T-helper 1 cell treated with Interleukin-12 subunit alpha and Interleukin-12 subunit beta and Interleukin-4 antibody, amounts not matched to agents 30 μg/mL and 1 μg/mL, for 36 hours (primary cell): ENCODE measurements around the gene NUP58.
"Not testable (repeated sequence)": the region's sequence is repeated elsewhere in the genome, so short reads cannot be mapped to it uniquely, and the experiment has no call there.

ENCODE experiments used
- H3K27ac Mint-ChIP-seq: one replicate; pipeline ENCODE4 v1.8.0; 2021; ENCODE audit warnings: mild to moderate bottlenecking, mixed read lengths
- H3K27me3 Mint-ChIP-seq: one replicate; pipeline ENCODE4 v1.8.0; 2021; ENCODE audit warnings: low read depth, mixed read lengths
- H3K36me3 Mint-ChIP-seq: one replicate; pipeline ENCODE4 v1.8.0; 2021; ENCODE audit warnings: low read depth, mixed read lengths
- H3K4me1 Mint-ChIP-seq: one replicate; pipeline ENCODE4 v1.8.0; 2021; ENCODE audit warnings: low read depth, mixed read lengths
- H3K4me3 Mint-ChIP-seq: one replicate; pipeline ENCODE4 v1.8.0; 2021; ENCODE audit warnings: mild to moderate bottlenecking, moderate library complexity, mixed read lengths
- H3K9me3 Mint-ChIP-seq: one replicate; pipeline ENCODE4 v1.8.0; 2021; ENCODE audit warnings: mixed read lengths

The NUP58 gene

DNA sequence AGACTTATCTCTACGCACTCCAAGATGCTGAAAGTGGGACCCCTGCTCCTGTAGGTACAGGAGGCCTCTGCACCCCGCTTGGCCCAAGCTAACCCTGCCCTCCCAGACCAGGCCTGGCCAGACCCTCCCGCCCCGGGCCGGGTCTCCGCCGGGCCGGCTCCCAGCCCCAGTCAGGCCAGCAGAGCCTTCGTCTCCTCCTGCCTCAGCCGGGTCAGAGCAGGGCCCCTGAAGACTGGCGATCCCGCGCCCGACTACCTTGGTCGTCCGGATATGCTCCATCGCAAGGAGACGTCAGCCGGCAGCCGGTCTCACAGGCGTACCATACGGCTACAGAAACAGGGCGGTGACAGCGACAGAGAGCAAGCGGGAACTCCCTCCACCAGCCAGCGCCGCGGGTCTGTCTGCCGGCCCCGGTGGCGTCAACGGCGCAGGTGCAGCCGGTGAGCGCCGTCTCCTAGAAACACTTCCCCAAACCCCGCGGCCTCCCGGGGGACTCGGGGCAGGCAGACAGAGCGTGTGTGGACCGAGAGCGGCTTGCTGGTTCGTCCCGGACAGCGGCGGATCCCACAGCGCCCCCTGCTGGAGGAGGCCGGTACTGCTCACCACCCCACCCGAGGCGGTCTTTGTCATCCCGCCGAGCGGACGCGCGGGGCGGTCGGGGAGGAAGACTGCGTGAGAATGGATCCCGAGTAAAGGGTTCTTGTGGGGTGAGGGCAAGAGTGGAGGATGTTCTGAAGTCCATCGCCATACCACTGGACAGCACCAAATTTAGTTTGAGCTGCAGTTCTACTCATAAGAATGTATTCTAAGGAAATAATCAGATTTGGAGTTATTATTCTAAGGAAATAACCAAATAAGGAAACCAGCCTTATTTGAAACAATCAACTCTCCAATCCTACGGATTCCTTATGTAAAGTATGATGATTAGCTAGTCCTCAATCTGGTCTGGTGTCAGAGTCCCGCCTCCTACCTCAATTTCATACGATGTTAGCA lies 14.2 kb upstream of the NUP58 start, which contains the start of gene MTMR6:
TSS of gene MTMR6 (minus strand) at position 520 of the 993 bp plus-strand sequence. CDS start at position 279, 241 bp downstream.
- Mint-ChIP-seq H3K4me3 (peak within 1 kb of the TSS; percentile 92), H3K27me3 (peaks cover 24% of the 10 kb centered on the region), H3K36me3 (peaks cover 8% of the 10 kb centered on the region), H3K27ac (peak within 1 kb of the TSS; percentile 95), H3K9me3 (no peaks in the 10 kb centered on the region), H3K4me1 (peaks cover 40% of the 10 kb centered on the region)

DNA sequence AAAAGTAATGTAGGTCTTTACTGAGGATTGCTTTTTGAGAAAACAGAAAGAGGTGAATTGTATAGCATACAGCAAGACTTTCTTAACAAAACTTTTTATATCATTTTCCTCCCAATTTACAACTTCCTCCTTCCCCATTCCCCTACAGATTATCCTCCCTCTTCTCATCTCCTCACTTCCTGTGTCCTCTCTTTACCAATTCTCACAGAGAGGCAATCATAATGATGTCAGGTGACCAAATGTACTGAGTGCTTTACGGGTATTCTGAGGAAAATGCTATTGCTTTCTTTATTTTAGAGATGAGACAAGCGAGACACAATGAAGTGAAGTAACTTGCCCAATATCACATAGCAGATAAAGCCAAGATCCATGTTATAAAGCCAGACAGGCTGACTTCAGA lies 12.5 kb upstream of the NUP58 start:
- Mint-ChIP-seq H3K9me3 (no peaks in the 10 kb centered on the region), H3K4me1 (peaks cover 27% of the 10 kb centered on the region), H3K36me3 (peaks cover 4% of the 10 kb centered on the region), H3K27ac (no peak overlapping the region), H3K4me3 (no peak overlapping the region), H3K27me3 (peaks cover 24% of the 10 kb centered on the region)

DNA sequence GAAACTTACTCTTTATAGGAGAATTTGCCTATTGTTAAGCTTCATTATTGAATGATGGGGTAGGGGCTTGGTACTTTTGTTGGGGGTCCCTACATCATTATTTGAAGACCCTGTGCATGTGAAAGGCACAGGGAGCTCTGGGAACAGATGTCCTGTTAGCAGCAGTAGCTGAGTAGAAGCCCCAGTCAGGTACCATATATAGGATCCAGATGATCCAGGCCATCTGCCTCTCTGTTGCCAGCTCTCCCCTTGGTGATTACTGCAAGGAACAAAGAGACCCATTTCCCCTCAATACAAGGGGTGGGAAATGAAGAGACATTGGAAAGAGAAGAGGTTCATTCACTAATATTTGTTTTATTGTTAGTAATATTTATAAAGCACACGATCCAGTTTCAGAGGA lies 9.7 kb upstream of the NUP58 start:
- H3K4me1 Mint-ChIP-seq = peaks cover 11% of the 10 kb centered on the region
- H3K4me3 Mint-ChIP-seq = no peak overlapping the region
- no peak overlapping the region for H3K27ac Mint-ChIP-seq
- H3K9me3 Mint-ChIP-seq = no peaks in the 10 kb centered on the region
- peaks cover 38% of the 10 kb centered on the region for H3K27me3 Mint-ChIP-seq
- H3K36me3 Mint-ChIP-seq = no peaks in the 10 kb centered on the region

DNA sequence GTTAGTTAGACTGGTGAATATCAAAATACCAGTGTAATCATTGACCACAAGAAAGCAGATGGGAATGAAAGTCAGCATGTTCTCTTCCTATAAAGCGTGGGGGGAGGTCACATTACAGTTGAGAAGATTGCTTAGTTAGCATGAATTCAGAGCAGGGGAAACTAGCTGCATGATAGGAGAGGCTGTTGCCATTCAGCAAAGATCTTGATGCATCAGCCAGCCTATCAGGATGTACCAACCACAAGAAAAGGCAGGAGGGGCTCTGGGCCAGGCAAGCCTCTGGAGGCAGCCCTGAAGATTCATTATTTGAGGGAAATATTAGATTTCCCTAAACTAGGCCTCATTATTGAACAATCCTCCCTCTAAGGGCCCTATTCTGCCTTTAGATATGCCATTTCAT lies 9.1 kb upstream of the NUP58 start:
- H3K36me3 Mint-ChIP-seq = no peaks in the 10 kb centered on the region
- no peak overlapping the region for H3K27ac Mint-ChIP-seq
- peaks cover 45% of the 10 kb centered on the region for H3K27me3 Mint-ChIP-seq
- H3K4me1 Mint-ChIP-seq = peaks cover 11% of the 10 kb centered on the region
- H3K4me3 Mint-ChIP-seq = no peak overlapping the region
- no peaks in the 10 kb centered on the region for H3K9me3 Mint-ChIP-seq

DNA sequence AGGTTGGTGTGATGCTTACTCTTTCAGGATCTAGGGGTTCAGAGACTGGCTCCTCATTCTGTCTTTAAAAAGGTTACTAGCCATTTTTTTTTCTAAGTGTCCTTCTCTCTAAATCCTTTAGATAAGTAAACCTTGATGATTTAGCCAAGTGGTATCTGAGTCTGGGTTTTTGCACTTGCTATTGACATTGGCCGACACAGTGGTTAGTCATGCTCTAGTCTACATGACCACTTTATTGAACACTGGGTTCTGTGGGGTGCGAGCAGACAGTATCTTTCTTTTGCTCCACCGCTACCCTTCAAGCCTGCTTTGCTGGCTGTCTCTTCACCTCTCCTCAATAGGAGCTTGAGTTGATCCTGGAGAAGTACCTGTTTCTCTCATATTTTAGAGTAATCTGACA lies 6.2 kb upstream of the NUP58 start:
- Mint-ChIP-seq H3K36me3 (peaks cover 3% of the 10 kb centered on the region), H3K9me3 (no peaks in the 10 kb centered on the region), H3K27ac (no peak overlapping the region), H3K4me1 (peaks cover 4% of the 10 kb centered on the region), H3K4me3 (no peak overlapping the region), H3K27me3 (peaks cover 42% of the 10 kb centered on the region)

DNA sequence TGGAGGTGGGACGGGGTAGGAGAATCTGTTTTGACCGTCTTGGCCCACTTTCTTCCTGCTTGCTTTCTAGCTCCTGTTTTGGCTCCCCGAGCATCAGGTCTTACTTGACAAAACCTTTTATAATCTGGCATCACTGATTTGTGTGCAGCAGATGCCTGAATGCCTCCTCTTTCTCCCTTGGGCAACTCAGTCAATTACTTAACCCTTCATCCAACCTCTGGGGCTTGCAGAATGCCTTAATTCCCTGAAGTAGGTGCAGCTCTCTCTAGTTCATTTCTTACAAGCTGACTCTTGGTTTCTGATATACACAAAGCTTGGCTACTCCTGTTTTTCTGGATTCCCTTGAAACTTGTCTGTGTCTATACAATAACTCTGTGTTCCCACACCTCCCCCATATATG lies 5.7 kb upstream of the NUP58 start:
- Mint-ChIP-seq H3K36me3 (peaks cover 5% of the 10 kb centered on the region), H3K27me3 (peaks cover 39% of the 10 kb centered on the region), H3K4me3 (no peak overlapping the region), H3K9me3 (no peaks in the 10 kb centered on the region), H3K4me1 (peaks cover 7% of the 10 kb centered on the region), H3K27ac (no peak overlapping the region)

DNA sequence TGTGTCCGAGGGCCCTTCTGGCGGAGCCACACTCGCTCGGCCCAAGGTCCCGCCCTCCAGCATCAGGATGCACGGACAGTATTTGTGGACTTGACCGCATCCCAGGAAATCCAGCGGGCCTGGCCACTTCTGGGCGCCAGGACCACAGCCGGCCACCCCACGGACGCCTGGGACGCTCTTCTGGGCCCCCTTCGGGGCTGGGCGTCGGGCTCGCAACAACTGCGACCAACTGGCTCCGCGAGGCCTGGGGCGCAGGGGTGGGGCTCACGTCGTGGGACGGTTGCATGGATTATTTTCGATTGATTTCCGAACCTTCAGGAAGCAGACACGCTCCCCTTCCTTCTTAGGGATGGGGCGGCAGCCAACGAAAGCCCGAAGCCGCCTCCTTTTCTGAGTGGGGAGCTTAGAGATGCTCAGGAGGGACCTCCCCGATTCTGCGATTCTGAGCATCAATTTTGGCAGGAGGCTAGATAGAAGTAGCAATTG lies 521 bp upstream of the NUP58 start:
- peaks cover 26% of the 10 kb centered on the region for H3K36me3 Mint-ChIP-seq
- H3K4me1 Mint-ChIP-seq = peaks cover 30% of the 10 kb centered on the region
- peaks cover 24% of the 10 kb centered on the region for H3K27me3 Mint-ChIP-seq
- peak overlapping the region; percentile 94 for H3K27ac Mint-ChIP-seq
- H3K4me3 Mint-ChIP-seq = peak overlapping the region; percentile 94
- H3K9me3 Mint-ChIP-seq = no peaks in the 10 kb centered on the region

DNA sequence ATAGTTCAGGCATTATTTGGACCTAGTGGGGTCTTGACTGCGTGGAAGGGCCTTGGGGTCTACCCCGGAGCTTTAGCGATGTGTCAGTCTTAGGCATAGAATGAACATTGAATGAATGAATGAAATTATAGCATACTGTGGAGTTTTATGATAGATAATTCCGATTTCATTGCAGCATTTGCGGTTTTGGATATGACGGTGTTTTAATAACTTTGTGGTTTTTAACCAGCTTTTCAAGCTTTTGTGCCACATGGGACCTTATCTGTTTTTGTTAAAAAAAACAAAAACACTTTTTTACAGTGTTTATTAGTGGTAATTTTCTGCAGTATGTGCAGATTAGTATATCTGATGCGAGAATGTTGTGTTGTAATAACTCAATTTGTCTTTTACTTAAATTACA lies 696 bp downstream of the NUP58 start:
- Mint-ChIP-seq H3K27ac (peak overlapping the region; percentile 94), H3K36me3 (peaks cover 29% of the 10 kb centered on the region), H3K27me3 (peaks cover 14% of the 10 kb centered on the region), H3K4me1 (peaks cover 36% of the 10 kb centered on the region), H3K4me3 (peak overlapping the region; percentile 94), H3K9me3 (no peaks in the 10 kb centered on the region)

DNA sequence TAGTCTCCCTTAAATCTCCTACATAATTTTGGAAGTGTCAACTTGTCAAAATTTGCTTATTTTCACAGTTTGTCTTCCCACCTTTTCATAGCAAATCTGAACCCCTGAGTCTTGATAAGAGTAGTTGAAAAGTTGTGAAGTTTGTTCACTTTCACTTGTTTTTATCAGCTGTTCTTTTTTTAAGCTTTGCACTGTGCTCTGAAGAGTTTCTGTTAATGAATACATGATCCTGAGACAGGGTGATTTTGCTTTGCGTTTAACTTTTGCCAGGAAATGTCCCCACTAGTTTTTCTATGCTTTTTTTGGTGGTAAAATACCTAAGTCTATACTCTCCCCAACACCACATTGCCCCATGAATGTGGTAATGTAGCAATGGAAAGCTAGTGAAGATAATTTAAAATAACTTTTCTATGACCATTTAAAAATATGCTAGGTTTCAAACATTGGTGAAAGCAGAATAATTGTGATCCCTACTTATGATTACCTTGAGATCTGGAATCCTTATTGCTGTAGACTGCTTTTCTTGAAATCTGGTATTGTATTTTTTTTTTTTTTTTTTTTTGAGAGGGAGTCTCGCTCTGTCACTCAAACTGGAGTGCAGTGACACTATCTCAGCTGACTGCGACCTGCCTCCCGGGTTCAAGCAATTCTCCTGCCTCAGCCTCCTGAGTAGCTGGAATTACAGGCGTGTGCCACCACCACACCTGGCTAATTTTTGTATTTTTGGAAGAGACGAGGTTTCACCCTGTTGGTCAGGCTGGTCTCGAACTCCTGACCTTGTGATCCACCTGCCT lies 5.4 kb downstream of the NUP58 start:
- Mint-ChIP-seq H3K27ac (no peak overlapping the region), H3K9me3 (no peaks in the 10 kb centered on the region), H3K27me3 (no peaks in the 10 kb centered on the region), H3K36me3 (peaks cover 49% of the 10 kb centered on the region), H3K4me1 (peaks cover 43% of the 10 kb centered on the region), H3K4me3 (peak overlapping the region; percentile 21)

DNA sequence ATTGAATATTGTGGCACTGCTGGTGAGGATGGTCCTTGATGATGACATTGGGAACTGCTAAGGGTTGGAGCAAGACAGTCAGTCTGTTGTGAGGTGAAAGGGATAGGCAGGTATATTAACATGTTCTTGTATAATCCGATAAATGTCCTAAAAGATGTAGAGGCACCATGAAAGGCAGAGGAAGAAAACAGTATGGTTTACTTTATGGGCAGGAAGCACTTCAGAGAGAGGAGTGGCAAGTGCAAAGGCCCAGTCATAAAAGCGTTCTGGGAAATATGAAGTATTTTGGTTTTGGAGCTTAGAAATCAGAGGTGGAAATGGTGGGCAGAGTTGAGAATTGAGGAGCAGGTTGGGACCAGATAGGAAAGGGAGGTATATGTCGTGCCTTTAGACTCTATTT lies 9.5 kb downstream of the NUP58 start:
- no peak overlapping the region for H3K4me3 Mint-ChIP-seq
- no peaks in the 10 kb centered on the region for H3K9me3 Mint-ChIP-seq
- no peaks in the 10 kb centered on the region for H3K27me3 Mint-ChIP-seq
- peaks cover 22% of the 10 kb centered on the region for H3K4me1 Mint-ChIP-seq
- no peak overlapping the region for H3K27ac Mint-ChIP-seq
- peaks cover 44% of the 10 kb centered on the region for H3K36me3 Mint-ChIP-seq

DNA sequence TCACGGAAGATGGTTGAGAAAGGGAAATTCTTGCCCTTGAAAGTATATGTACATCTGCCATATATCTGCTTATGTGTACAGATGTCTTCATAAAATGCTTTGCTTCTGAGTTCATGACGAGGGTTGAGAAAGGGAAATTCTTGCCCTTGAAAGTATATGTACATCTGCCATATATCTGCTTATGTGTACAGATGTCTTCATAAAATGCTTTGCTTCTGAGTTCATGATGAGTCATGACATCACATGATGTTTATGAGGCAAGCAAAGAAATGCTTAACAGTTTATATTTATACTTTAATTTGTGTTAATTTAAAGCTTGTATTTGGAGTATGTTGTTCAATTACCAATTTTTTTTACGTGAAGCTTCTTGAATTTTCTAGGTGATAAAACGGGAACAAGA lies 17.5 kb downstream of the NUP58 start:
- not testable (repeated sequence) for H3K4me1 Mint-ChIP-seq, H3K27me3 Mint-ChIP-seq, H3K27ac Mint-ChIP-seq, H3K9me3 Mint-ChIP-seq, H3K4me3 Mint-ChIP-seq
- peaks cover 30% of the 10 kb centered on the region for H3K36me3 Mint-ChIP-seq

DNA sequence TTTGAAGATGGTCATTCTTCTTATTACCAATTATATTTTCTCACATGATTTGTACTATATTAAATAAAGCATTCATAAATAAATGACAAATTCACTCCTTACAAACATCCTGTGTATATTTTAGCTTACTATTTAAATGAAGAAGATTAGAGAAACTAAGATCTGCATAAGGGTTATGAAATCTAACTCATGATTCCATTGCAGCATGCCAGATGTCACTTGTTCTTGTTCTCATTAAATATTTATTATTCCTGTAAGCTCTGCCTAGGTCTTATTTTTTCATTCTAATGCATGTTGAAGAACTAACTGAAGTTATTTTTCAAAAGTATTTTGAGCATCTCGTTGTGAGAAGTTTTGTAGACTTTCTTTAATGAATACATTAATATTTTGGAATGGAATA lies 18.3 kb downstream of the NUP58 start:
- peaks cover 31% of the 10 kb centered on the region for H3K36me3 Mint-ChIP-seq
- peaks cover 6% of the 10 kb centered on the region for H3K4me1 Mint-ChIP-seq
- no peak overlapping the region for H3K27ac Mint-ChIP-seq
- no peaks in the 10 kb centered on the region for H3K9me3 Mint-ChIP-seq
- H3K27me3 Mint-ChIP-seq = no peaks in the 10 kb centered on the region
- no peak overlapping the region for H3K4me3 Mint-ChIP-seq

DNA sequence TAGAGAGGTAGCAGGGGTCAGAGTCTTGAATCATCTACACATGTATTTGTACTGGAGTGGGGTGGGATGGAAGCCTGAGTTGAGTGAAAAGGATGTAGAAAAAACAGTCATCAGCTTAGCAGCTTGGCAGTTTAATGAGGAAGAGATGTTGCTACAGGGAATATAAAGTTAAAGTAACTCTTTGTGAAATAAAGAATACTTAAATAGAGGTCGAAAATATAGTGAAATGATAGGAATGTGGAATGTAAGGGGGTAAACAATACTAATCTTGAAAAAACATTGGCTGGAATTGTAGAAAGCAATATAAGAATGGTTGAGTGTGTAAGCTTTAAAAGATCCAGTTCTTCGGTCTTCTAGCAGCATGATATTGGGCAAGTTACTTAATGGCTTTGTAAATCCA lies 22.7 kb downstream of the NUP58 start:
- Mint-ChIP-seq H3K27ac (no peak overlapping the region), H3K4me3 (no peak overlapping the region), H3K36me3 (peaks cover 20% of the 10 kb centered on the region), H3K27me3 (no peaks in the 10 kb centered on the region), H3K4me1 (peaks cover under 1% of the 10 kb centered on the region), H3K9me3 (no peaks in the 10 kb centered on the region)

DNA sequence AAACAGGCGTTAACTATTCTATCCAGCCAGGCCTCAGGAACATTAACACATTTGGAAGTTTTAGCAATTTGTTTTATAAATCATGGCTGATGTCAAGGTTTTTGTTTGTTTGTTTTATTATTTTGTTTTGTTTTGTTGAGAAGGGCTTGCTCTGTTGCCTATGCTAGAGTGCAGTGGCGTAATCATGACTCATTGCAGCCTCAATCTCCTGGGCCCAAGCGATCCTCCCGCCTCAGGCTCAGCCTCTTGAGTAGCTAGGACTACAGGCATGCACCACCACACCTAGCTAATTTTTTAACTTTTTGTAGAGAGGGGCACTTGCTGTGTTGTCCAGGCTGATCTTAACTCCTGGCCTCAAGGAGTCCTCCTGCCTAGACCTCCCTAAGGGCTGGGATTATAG lies 28.3 kb downstream of the NUP58 start:
- H3K27me3 Mint-ChIP-seq = no peaks in the 10 kb centered on the region
- no peaks in the 10 kb centered on the region for H3K9me3 Mint-ChIP-seq
- H3K36me3 Mint-ChIP-seq = peaks cover 35% of the 10 kb centered on the region
- no peak overlapping the region for H3K4me3 Mint-ChIP-seq
- H3K27ac Mint-ChIP-seq = no peak overlapping the region
- H3K4me1 Mint-ChIP-seq = peaks cover 10% of the 10 kb centered on the region
